Left ventricle myocardium superior (tissue), 1 donor: Measurements from ENCODE around the gene DCANP1. TPM values are rescaled to one million over a fixed set of nuclear protein-coding genes. Genes with fewer than 3 reads are reported as not detected.

Experiments used
- ATAC-seq: fragments of 200-7000 bp; cut with Tn5 transposase; one replicate; pipeline ENCODE4 v1.9.1; 2020; ENCODE audit warnings: mild to moderate bottlenecking, moderate library complexity
- DNase-seq: peaks from one replicate; pipeline ENCODE4 v3.0.0-alpha.2; 2020
- intact Hi-C: fragments of 100-400 bp; cut with micrococcal nuclease; formaldehyde crosslinking; loops from one replicate; pipeline ENCODE4 v1.11.0; 2022
- total RNA-seq: library from RNA; stranded (reverse); fragmentation: NEBNext Ultra II Directional; extraction: Animal tissue kit (Norgen Biotek cat#: 25700); gene quantifications from one replicate; pipeline ENCODE4 v1.2.1, GENCODE V29; 2021
- donor health status: DM: no; HTN: yes; CAD: no; lungs with severe emphysema.

Gene DCANP1
- total RNA-seq, 1 donor from 2014 or later, result not detected

GRCh38 chr5:135433681-135434426 lies 13.3 kb downstream of the DCANP1 start:
- intact Hi-C loops, result no loop called here
- peak; percentile 9 for ATAC-seq
- no peak for DNase-seq

- no peak for DNase-seq
- intact Hi-C loops, result no loop called here
- no peak for ATAC-seq
Observed at GRCh38 chr5:135432113-135432512, 15.0 kb downstream of the DCANP1 start.

- no peak for ATAC-seq
- intact Hi-C loops, result no loop called here
- no peak for DNase-seq
Observed at GRCh38 chr5:135430135-135430437, 17.1 kb downstream of the DCANP1 start.

GRCh38 chr5:135429301-135430134 lies 17.6 kb downstream of the DCANP1 start:
- DNase-seq (peak; percentile 78), ATAC-seq (peak; percentile 93)
- intact Hi-C loops, result no loop called here

- ATAC-seq (no peak), DNase-seq (no peak)
- intact Hi-C loops, result no loop called here
Observed at GRCh38 chr5:135428586-135428985, 18.6 kb downstream of the DCANP1 start.

- intact Hi-C loops, result no loop called here
- peak; percentile 62 for ATAC-seq
- DNase-seq, result no peak
Observed at GRCh38 chr5:135426102-135427082, 20.8 kb downstream of the DCANP1 start.

GRCh38 chr5:135425641-135426040 lies 21.5 kb downstream of the DCANP1 start:
- intact Hi-C loops, result no loop called here
- ATAC-seq (no peak), DNase-seq (no peak)

GRCh38 chr5:135423846-135424168 lies 23.3 kb downstream of the DCANP1 start:
- DNase-seq (no peak), ATAC-seq (peak; percentile 15)
- intact Hi-C loops, result no loop called here

- DNase-seq, result no peak
- intact Hi-C loops, result no loop called here
- peak; percentile 17 for ATAC-seq
Observed at GRCh38 chr5:135423146-135423845, 23.9 kb downstream of the DCANP1 start.

GRCh38 chr5:135422419-135422818 lies 24.7 kb downstream of the DCANP1 start:
- intact Hi-C loops, result no loop called here
- ATAC-seq, result no peak
- no peak for DNase-seq

GRCh38 chr5:135417083-135417482 lies 30.1 kb downstream of the DCANP1 start:
- ATAC-seq, result no peak
- intact Hi-C loops, result no loop called here
- no peak for DNase-seq

GRCh38 chr5:135405082-135405481 lies 42.1 kb downstream of the DCANP1 start:
- DNase-seq (no peak), ATAC-seq (no peak)
- intact Hi-C loops, result no loop called here

GRCh38 chr5:135402031-135402430 lies 45.1 kb downstream of the DCANP1 start:
- intact Hi-C loops, result no loop called here
- ATAC-seq (no peak), DNase-seq (no peak)

GRCh38 chr5:135400866-135401265 lies 46.3 kb downstream of the DCANP1 start:
- intact Hi-C loops, result no loop called here

GRCh38 chr5:135399794-135400542 lies 47.2 kb downstream of the DCANP1 start:
- intact Hi-C loops, result no loop called here
- ATAC-seq, result no peak
- DNase-seq, result no peak

More at GRCh38 chr5:135400866-135401265, 46.3 kb downstream of the DCANP1 start:
- no peak for DNase-seq
- ATAC-seq, result no peak

- intact Hi-C loops, result no loop called here
- DNase-seq, result peak; percentile 96
- ATAC-seq, result peak; percentile 96
Observed at GRCh38 chr5:135398855-135399793, 48.0 kb downstream of the DCANP1 start, which contains the start of gene MACROH2A1. MACROH2A1 (minus strand) TSS chr5:135399231; CDS start chr5:135389093, 10,138 bp downstream.

GRCh38 chr5:135398160-135398854 lies 48.8 kb downstream of the DCANP1 start:
- ATAC-seq (peak; percentile 8), DNase-seq (peak; percentile 57)
- intact Hi-C loops, result no loop called here
